A673 (cell line): ENCODE results near the gene SUFU. TPM values are rescaled to one million over a fixed set of nuclear protein-coding genes. Genes with fewer than 3 reads are reported as not detected.

Experiments used
- BruUV-seq: library from RNA; stranded (reverse); fragments of 400-500 nt; replicated peaks from 2 replicates; lab custom pipeline; 2021; lab: Mats Ljungman, UMichigan
- CTCF ChIA-PET: fragments of 300-600 bp; sonication (Branson Sonifier 250); formaldehyde crosslinking; loops from one replicate; lab custom pipeline; 2022; ENCODE audit warnings: antibody characterized with exemption; lab: Charles Lee
- POLR2A ChIA-PET: fragments of 300-600 bp; sonication (Branson Sonifier 250); formaldehyde crosslinking; loops from one replicate; lab custom pipeline; 2022; ENCODE audit warnings: antibody characterized with exemption; ENCODE audit not compliant: low non-redundant PET; lab: Charles Lee
- DNase-seq: peaks from one replicate; pipeline ENCODE4 v3.0.0-alpha.2; 2015; ENCODE audit warnings: low spot score
- H3K27ac ChIP-seq: fragments of 200-600 bp; sonication (generic); 2 replicates; pipeline ENCODE4 v1.5.1; 2016; ENCODE audit warnings: mixed run types, low read depth, mild to moderate bottlenecking, mixed read lengths, antibody characterized with exemption, low read length; ENCODE audit not compliant: poor library complexity, severe bottlenecking
- H3K27me3 ChIP-seq: fragments of 200-600 bp; sonication (generic); replicated peaks from 2 replicates; pipeline ENCODE4 v1.6.1; 2017; ENCODE audit warnings: mixed run types, low read depth, mild to moderate bottlenecking, mixed read lengths, antibody characterized with exemption, low read length; ENCODE audit not compliant: insufficient read depth, poor library complexity
- H3K36me3 ChIP-seq: fragments of 200-600 bp; sonication (generic); 2 replicates; pipeline ENCODE4 v1.6.1; 2016; ENCODE audit warnings: mixed run types, mild to moderate bottlenecking, mixed read lengths, antibody characterized with exemption, low read length; ENCODE audit not compliant: insufficient read depth, poor library complexity, severe bottlenecking
- H3K4me1 ChIP-seq: fragments of 200-600 bp; sonication (generic); 2 replicates; pipeline ENCODE4 v1.6.1; 2017; ENCODE audit warnings: mixed run types, mild to moderate bottlenecking, mixed read lengths, antibody characterized with exemption, low read length; ENCODE audit not compliant: insufficient read depth, poor library complexity, severe bottlenecking
- H3K4me3 ChIP-seq: fragments of 200-600 bp; sonication (generic); 2 replicates; pipeline ENCODE4 v1.5.1; 2016; ENCODE audit warnings: low read depth, mixed run types, mild to moderate bottlenecking, mixed read lengths, low read length; ENCODE audit not compliant: poor library complexity, severe bottlenecking
- H3K9me3 ChIP-seq: fragments of 200-600 bp; sonication (generic); 2 replicates; pipeline ENCODE4 v1.6.1; 2016; ENCODE audit warnings: mixed run types, low read depth, mild to moderate bottlenecking, mixed read lengths, antibody characterized with exemption, low read length; ENCODE audit not compliant: poor library complexity, severe bottlenecking
- CTCF ChIP-seq: fragments of 300-800, 200-600 bp; sonication (generic); conservative IDR thresholded peaks from 2 replicates; pipeline ENCODE4 v1.5.1; 2017; ENCODE audit warnings: low read depth, mild to moderate bottlenecking, antibody characterized with exemption, low read length, moderate library complexity, mixed read lengths
- EZH2 ChIP-seq: fragments of 200-600 bp; sonication (generic); IDR thresholded peaks from 2 replicates; pipeline ENCODE4 v1.6.1; 2017; ENCODE audit warnings: borderline replicate concordance, low read depth, mild to moderate bottlenecking, mixed read lengths, antibody characterized with exemption, low read length; ENCODE audit not compliant: poor library complexity, severe bottlenecking
- intact Hi-C: fragments of 100-400 bp; cut with micrococcal nuclease; formaldehyde crosslinking; loops from one replicate; pipeline ENCODE4 v1.10.0; 2022; ENCODE audit not compliant: unreplicated experiment
- total RNA-seq: library from RNA; stranded (reverse); gene quantifications from 2 replicates; pipeline ENCODE4 v1.2.3, GENCODE V29; 2021

The SUFU gene
- total RNA-seq, 1 experiment from 2014 or later: 20.5 TPM

DNA sequence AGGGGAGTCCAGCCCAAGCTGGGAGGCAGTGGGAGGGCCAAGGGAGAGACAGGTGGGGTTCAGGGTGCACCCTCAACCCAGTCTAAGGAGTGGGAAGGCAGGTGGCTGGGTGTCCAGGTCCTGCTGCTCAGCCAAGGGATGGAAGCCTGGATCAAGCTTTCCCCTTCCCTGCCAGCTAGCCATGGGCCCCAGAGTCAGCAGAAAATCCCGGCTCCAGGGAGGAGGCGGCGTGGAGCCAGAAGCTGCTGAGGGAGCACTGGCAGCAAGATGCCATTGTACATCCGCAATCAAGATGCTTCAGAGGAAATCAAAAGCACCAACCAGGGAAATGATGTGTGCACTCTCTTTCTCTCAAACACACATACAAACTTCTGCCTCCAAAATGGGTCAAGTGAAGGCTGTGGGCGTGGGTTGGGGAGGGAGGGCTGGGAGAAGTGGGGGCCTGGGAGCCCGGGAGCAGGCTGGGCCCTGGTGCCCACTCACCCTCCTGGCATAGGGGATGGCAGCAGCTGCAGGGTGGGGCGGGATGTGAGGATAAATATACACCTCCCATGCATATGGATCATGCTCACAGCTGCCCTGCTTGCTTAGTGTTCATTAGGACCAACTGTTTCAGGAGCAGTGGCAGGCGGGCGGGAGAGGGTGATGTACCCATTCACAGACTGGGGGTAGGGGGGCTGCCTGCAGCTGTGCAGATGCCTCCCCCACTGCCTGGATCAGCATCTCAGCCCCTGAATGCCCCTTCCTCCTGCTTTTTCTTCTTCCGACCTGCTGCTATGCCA lies 164.7 kb downstream of the SUFU start:
- Histone ChIP-seq H3K36me3 (no peaks in the 10 kb centered on the region), H3K4me3 (no peak overlapping the region), H3K9me3 (no peaks in the 10 kb centered on the region), H3K27me3 (no peaks in the 10 kb centered on the region), H3K4me1 (no peaks in the 10 kb centered on the region), H3K27ac (no peak overlapping the region)
- BruUV-seq: no TSS peak
- POLR2A ChIA-PET: no interaction called here
- TF ChIP-seq CTCF (no peak), EZH2 (no peak)
- no peak for DNase-seq
- intact Hi-C loops: no loop called here
- CTCF ChIA-PET: interaction anchor here (0.6 kb wide), 1 partner anchor 538 kb away, joined by 5 read pairs; no protein-coding TSS in a partner anchor

DNA sequence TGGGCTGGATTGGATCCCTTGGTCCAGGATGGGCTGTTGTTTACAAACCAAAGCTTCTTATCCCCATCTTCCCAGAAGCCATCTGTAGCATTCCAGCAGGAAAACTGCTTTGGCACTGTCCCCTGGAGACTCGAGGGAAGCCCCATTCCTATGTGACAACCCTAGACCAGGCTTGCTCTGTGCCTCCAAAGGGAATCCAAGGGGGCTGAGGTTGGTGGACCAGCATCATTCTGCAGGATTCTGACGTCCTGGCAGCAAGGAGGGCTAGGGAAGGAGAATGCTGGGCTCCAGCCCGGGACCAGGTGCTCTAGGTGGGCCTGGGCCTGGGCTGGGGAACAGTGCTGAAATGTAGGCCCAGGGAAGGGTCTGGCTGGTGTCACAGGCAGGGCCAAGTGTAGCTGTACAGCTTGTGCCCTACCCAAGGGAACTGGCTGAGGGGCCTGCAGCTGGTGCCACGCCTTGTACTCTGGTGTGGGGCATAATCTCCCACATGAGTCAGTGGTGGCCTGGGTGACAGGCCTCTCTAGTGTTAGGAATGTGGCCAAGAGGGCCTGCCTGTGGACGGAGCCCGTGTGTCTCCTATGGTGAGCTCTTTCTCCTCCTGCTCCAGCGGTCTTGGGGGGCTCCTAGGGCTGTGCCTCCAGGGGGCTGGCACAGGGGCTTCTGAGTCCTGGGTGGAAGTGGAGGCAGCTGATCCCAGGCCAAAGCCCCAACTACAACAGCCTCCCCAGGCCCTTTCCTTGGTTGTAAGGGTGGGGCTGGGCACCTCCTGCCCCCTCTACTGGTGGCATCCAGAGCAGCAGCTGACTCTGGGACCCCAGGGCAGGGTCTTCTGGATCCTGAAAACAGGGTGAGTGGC lies 165.7 kb downstream of the SUFU start:
- DNase-seq: no peak
- ChIA-PET POLR2A (no interaction called here), CTCF (no interaction called here)
- peaks cover 7% of the 10 kb centered on the region for H3K4me1 ChIP-seq
- BruUV-seq: no TSS peak
- H3K9me3 ChIP-seq: no peaks in the 10 kb centered on the region
- no peak overlapping the region for H3K4me3 ChIP-seq
- TF ChIP-seq CTCF: no peak
- no peak for TF ChIP-seq EZH2
- H3K27me3 ChIP-seq: no peaks in the 10 kb centered on the region
- H3K36me3 ChIP-seq: no peaks in the 10 kb centered on the region
- intact Hi-C loops: no loop called here
- H3K27ac ChIP-seq: no peak overlapping the region

DNA sequence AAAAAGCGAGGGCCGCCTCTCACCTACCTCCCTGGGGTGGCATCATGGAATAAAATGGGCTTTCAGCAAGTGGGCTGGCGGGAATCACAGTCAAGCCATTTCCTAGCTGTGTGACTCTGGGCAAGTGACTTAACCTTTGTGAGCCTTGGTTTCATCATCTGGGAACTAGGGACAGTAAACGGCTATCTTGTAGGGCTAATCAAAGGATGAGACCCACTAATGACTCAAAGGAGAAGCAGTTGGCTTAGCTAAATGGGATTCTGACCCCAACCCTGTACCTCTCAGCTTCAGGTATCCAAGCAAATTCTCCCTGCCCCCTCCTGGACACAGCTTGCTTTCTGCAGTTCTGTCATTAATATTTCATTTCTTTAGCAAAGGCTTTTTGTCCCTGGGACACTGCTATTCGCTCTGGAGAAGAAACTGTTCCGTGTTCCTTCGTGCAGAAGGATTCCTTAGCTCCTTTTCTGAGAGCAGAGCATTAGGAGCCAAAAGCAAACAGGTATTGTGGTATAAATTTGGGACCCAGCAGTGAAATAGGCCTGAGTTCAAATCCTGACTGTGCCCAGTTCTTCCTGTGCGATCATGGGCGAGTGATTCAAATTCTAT lies 166.4 kb downstream of the SUFU start:
- BruUV-seq: no TSS peak
- ChIA-PET CTCF (no interaction called here), POLR2A (no interaction called here)
- no peak for TF ChIP-seq EZH2
- no peak for TF ChIP-seq CTCF
- Histone ChIP-seq H3K4me3 (no peak overlapping the region), H3K4me1 (peaks cover 8% of the 10 kb centered on the region), H3K9me3 (no peaks in the 10 kb centered on the region), H3K27me3 (no peaks in the 10 kb centered on the region), H3K36me3 (no peaks in the 10 kb centered on the region), H3K27ac (no peak overlapping the region)
- DNase-seq: no peak
- intact Hi-C loops: no loop called here
